Liver (tissue), 9 donors: ENCODE data around the gene TENM3. TPM values are rescaled to one million over a fixed set of nuclear protein-coding genes. Genes with fewer than 3 reads are reported as not detected.

ENCODE experiments used
- DNase-seq: peaks from one replicate; pipeline ENCODE4 v3.0.0-alpha.2; 2017; ENCODE audit warnings: low spot score
- H3K27ac ChIP-seq, 2 donors: one replicate each; pipeline ENCODE4 v1.7.0; 2013; ENCODE audit warnings: inconsistent platforms in 2 of 2, low read length in 2 of 2, control low read depth in 1 of 2, low read depth in 1 of 2, mild to moderate bottlenecking in 1 of 2
- H3K27me3 ChIP-seq, 4 donors: one replicate each; pipeline versions ENCODE4 v1.6.1 to v1.7.0; 2013; ENCODE audit warnings: low read length in 3 of 4, inconsistent platforms in 1 of 4, mild to moderate bottlenecking in 1 of 4, moderate library complexity in 1 of 4; ENCODE audit not compliant: control insufficient read depth in 4 of 4, insufficient read depth in 4 of 4
- H3K36me3 ChIP-seq, 4 donors: one replicate each; pipeline versions ENCODE4 v1.6.1 to v1.7.0; 2013; ENCODE audit warnings: low read length in 3 of 4, mild to moderate bottlenecking in 3 of 4, low read depth in 1 of 4, moderate library complexity in 1 of 4; ENCODE audit not compliant: control insufficient read depth in 4 of 4, insufficient read depth in 3 of 4
- H3K4me1 ChIP-seq, 4 donors: one replicate each; pipeline versions ENCODE4 v1.6.1 to v1.7.0; 2013; ENCODE audit warnings: low read length in 3 of 4, mild to moderate bottlenecking in 3 of 4, moderate library complexity in 1 of 4; ENCODE audit not compliant: control insufficient read depth in 4 of 4, insufficient read depth in 4 of 4
- H3K4me3 ChIP-seq, 3 donors: one replicate each; pipeline versions ENCODE4 v1.6.1 to v1.7.0; 2013; ENCODE audit warnings: low read length in 3 of 3, control low read depth in 1 of 3, low read depth in 1 of 3, mild to moderate bottlenecking in 1 of 3
- H3K9ac ChIP-seq, 2 donors: one replicate each; pipeline ENCODE4 v1.7.0; 2013; ENCODE audit warnings: low read length in 2 of 2, mild to moderate bottlenecking in 2 of 2, moderate library complexity in 2 of 2, control low read depth in 1 of 2, low read depth in 1 of 2
- H3K9me3 ChIP-seq, 4 donors: one replicate each; pipeline versions ENCODE4 v1.6.1 to v1.7.0; 2013; ENCODE audit warnings: low read length in 3 of 4; ENCODE audit not compliant: control insufficient read depth in 4 of 4
- ATF3 ChIP-seq: IDR thresholded peaks from 2 replicates; pipeline ENCODE4 v1.6.1; 2016; ENCODE audit warnings: antibody characterized with exemption
- CTCF ChIP-seq: fragments of 150-350 bp; IDR thresholded peaks from 2 replicates; pipeline ENCODE4 v1.5.1; 2017; ENCODE audit warnings: improper control_type of control experiment, low read depth, low read length; ENCODE audit not compliant: missing input control
- FOXA1 ChIP-seq: IDR thresholded peaks from 2 replicates; pipeline ENCODE4 v1.6.1; 2016; ENCODE audit warnings: antibody characterized with exemption
- FOXA2 ChIP-seq: IDR thresholded peaks from 2 replicates; pipeline ENCODE4 v1.6.1; 2016; ENCODE audit warnings: antibody characterized with exemption
- GABPA ChIP-seq, 2 donors: IDR thresholded peaks in 1 of 2; conservative IDR thresholded peaks in 1 of 2; 2 replicates each; pipeline ENCODE4 v1.6.1; 2016; ENCODE audit warnings: antibody characterized with exemption in 2 of 2, mild to moderate bottlenecking in 1 of 2, moderate library complexity in 1 of 2
- HNF4A ChIP-seq, 2 donors: conservative IDR thresholded peaks; 2 replicates each; pipeline ENCODE4 v1.6.1; 2016; ENCODE audit warnings: antibody characterized with exemption in 2 of 2, mild to moderate bottlenecking in 2 of 2
- HNF4G ChIP-seq: IDR thresholded peaks from 2 replicates; pipeline ENCODE4 v1.6.1; 2016; ENCODE audit warnings: antibody characterized with exemption
- JUND ChIP-seq, 2 donors: IDR thresholded peaks; 2 replicates each; pipeline ENCODE4 v1.6.1; 2016; ENCODE audit warnings: antibody characterized with exemption in 2 of 2
- MAX ChIP-seq: IDR thresholded peaks from 2 replicates; pipeline ENCODE4 v1.6.1; 2016; ENCODE audit warnings: antibody characterized with exemption
- NR2F2 ChIP-seq: IDR thresholded peaks from 2 replicates; pipeline ENCODE4 v1.6.1; 2016; ENCODE audit warnings: antibody characterized with exemption
- RAD21 ChIP-seq, 2 donors: IDR thresholded peaks; 2 replicates each; pipeline ENCODE4 v1.6.1; 2016; ENCODE audit warnings: antibody characterized with exemption in 2 of 2, mild to moderate bottlenecking in 2 of 2
- REST ChIP-seq: IDR thresholded peaks from 2 replicates; pipeline ENCODE4 v1.6.1; 2016; ENCODE audit warnings: antibody characterized with exemption, mild to moderate bottlenecking
- RXRA ChIP-seq, 2 donors: IDR thresholded peaks; 2 replicates each; pipeline ENCODE4 v1.6.1; 2017 to 2018; ENCODE audit warnings: antibody characterized with exemption in 2 of 2, mild to moderate bottlenecking in 1 of 2
- SP1 ChIP-seq: IDR thresholded peaks from 2 replicates; pipeline ENCODE4 v1.6.1; 2018; ENCODE audit warnings: antibody characterized with exemption, mild to moderate bottlenecking
- TAF1 ChIP-seq: conservative IDR thresholded peaks from 2 replicates; pipeline ENCODE4 v1.6.1; 2016; ENCODE audit warnings: antibody characterized with exemption, mild to moderate bottlenecking
- YY1 ChIP-seq: IDR thresholded peaks from 2 replicates; pipeline ENCODE4 v1.6.1; 2016; ENCODE audit warnings: antibody characterized with exemption, mild to moderate bottlenecking
- ZBTB33 ChIP-seq: IDR thresholded peaks from 2 replicates; pipeline ENCODE4 v1.6.1; 2016; ENCODE audit warnings: antibody characterized with exemption
- WGBS: extraction: QIAGEN DNeasy Blood & Tissue Kit; methylation state at CpG from one replicate; pipeline ENCODE4 v1.1.7; 2013; 5-methylcytosine and 5-hydroxymethylcytosine counted together
- polyA plus RNA-seq, 2 donors: library from polyadenylated mRNA; stranded (reverse) in 1 of 2; unstranded in 1 of 2; fragments of 200-250 nt in 1 of 2; fragments of >200 nt in 1 of 2; fragmentation: Nextera tagmentation in 1 of 2; extraction: Ambion mirVana in 1 of 2; gene quantifications; one replicate each; pipeline versions ENCODE4 v1.2.1 to v1.2.3, GENCODE V29; 2013 to 2015
- total RNA-seq, 2 donors: library from RNA; depleted of rRNA; stranded (reverse); fragments of >200 nt; gene quantifications; one replicate each; pipeline ENCODE4 v1.2.3, GENCODE V29; 2014
- donor health status: healthy.
- donor health status: healthy.
- donor health status: healthy.
- donor health status: healthy.
- donor health status: healthy.

The TENM3 gene
- total and polyA plus RNA-seq, 4 donors = 0.32 to 16.8 (median 0.70) TPM

GRCh38 chr4:182547435-182547834, 304.2 kb downstream of the TENM3 start:
- DNase-seq = no peak
- Histone ChIP-seq H3K9ac (no peak overlapping the region), H3K27ac (no peak overlapping the region), H3K36me3 (no peaks in the 10 kb centered on the region), H3K9me3 (no peaks in the 10 kb centered on the region), H3K4me1 (no peaks in the 10 kb centered on the region), H3K27me3 (no peaks in the 10 kb centered on the region), H3K4me3 (no peak overlapping the region)
- WGBS = 88% methylated on average over 4 of the region's 4 CpGs
- no peak for TF ChIP-seq ATF3
- TF ChIP-seq FOXA2 = no peak
- no peak for TF ChIP-seq TAF1
- TF ChIP-seq ZBTB33 = no peak
- no peak for TF ChIP-seq CTCF
- TF ChIP-seq RXRA (IDR thresholded peaks at IDR 0.05) = no peak
- no peak for TF ChIP-seq MAX
- TF ChIP-seq GABPA (IDR thresholded peaks at IDR 0.05 in 1 of 2, conservative IDR thresholded peaks at IDR 0.05 in 1 of 2) = no peak
- TF ChIP-seq SP1 = no peak
- TF ChIP-seq HNF4G = no peak
- no peak for TF ChIP-seq FOXA1
- TF ChIP-seq RAD21 (IDR thresholded peaks at IDR 0.05) = no peak
- no peak for TF ChIP-seq JUND (IDR thresholded peaks at IDR 0.05)
- TF ChIP-seq NR2F2 = no peak
- no peak for TF ChIP-seq REST
- TF ChIP-seq YY1 = no peak
- TF ChIP-seq HNF4A (conservative IDR thresholded peaks at IDR 0.05) = no peak

- TF ChIP-seq GABPA (IDR thresholded peaks at IDR 0.05 in 1 of 2, conservative IDR thresholded peaks at IDR 0.05 in 1 of 2) = no peak
- no peak for TF ChIP-seq CTCF
- no peak for TF ChIP-seq REST
- no peak for TF ChIP-seq RXRA (IDR thresholded peaks at IDR 0.05)
- no peak for TF ChIP-seq HNF4G
- H3K4me1 ChIP-seq = no peaks in the 10 kb centered on the region
- no peak overlapping the region for H3K9ac ChIP-seq
- no peaks in the 10 kb centered on the region for H3K27me3 ChIP-seq
- no peak overlapping the region for H3K27ac ChIP-seq
- WGBS = 87% methylated on average over 6 of the region's 6 CpGs
- DNase-seq = no peak
- H3K36me3 ChIP-seq = no peaks in the 10 kb centered on the region
- H3K9me3 ChIP-seq = no peaks in the 10 kb centered on the region
- no peak overlapping the region for H3K4me3 ChIP-seq
Measured at GRCh38 chr4:182548156-182548555, 305.0 kb downstream of the TENM3 start.
